Adrenal gland (tissue), 5 donors: Measurements from ENCODE around the gene FHOD3.

Experiments used
- CTCF ChIP-seq, 6 experiments: fragments of 450-650 bp in 4 of 6; fragments of 200-600 bp in 2 of 6; sonication (generic) in 1 of 6; IDR thresholded peaks; 1 replicate in 5 of 6; 2 replicates in 1 of 6; pipeline versions ENCODE4 v1.5.1 to v1.8.0; 2016 to 2021; ENCODE audit warnings: antibody characterized with exemption in 6 of 6, mild to moderate bottlenecking in 2 of 6, moderate library complexity in 1 of 6
- POLR2A ChIP-seq, 2 donors: fragments of 450-650 bp; IDR thresholded peaks; one replicate each; pipeline ENCODE4 v1.6.1; 2017; ENCODE audit warnings: antibody characterized with exemption in 2 of 2, mild to moderate bottlenecking in 2 of 2, moderate library complexity in 1 of 2
- donor health status: DM: no; HTN: no; CAD: no.

GRCh38 chr18:36358141-36358540 is 60.6 kb downstream of the FHOD3 start:
- TF ChIP-seq CTCF (IDR thresholded peaks at IDR 0.05): no peak
- no peak for TF ChIP-seq POLR2A (IDR thresholded peaks at IDR 0.05)
